Astrocyte (in vitro differentiated cells and primary cell): ENCODE results near the gene BBS5. TPM values are rescaled to one million over a fixed set of nuclear protein-coding genes. Genes with fewer than 3 reads are reported as not detected.

ENCODE experiments used
- DNase-seq: peaks from one replicate; pipeline ENCODE4 v3.0.0-alpha.2; 2010; ENCODE audit warnings: low read depth
- FAIRE-seq: peaks from 2 replicates; lab custom pipeline; 2011; peaks lifted over from hg19 to GRCh38; lab: Jason Lieb, UNC
- H2AFZ ChIP-seq: 2 replicates; pipeline ENCODE4 v1.6.0; 2012; ENCODE audit warnings: low read depth, low read length, inconsistent platforms
- H3K27ac ChIP-seq: 2 replicates; pipeline ENCODE4 v1.5.1; 2011; ENCODE audit warnings: low read depth, low read length, inconsistent platforms
- H3K27me3 ChIP-seq: 2 replicates; pipeline ENCODE4 v1.6.0; 2011; ENCODE audit warnings: low read length, inconsistent platforms; ENCODE audit not compliant: insufficient read depth
- H3K36me3 ChIP-seq: 2 replicates; pipeline ENCODE4 v1.5.1; 2011; ENCODE audit warnings: low read length, inconsistent platforms; ENCODE audit not compliant: insufficient read depth
- H3K4me1 ChIP-seq: 2 replicates; pipeline ENCODE4 v1.5.1; 2011; ENCODE audit warnings: low read length, inconsistent platforms; ENCODE audit not compliant: insufficient read depth
- H3K4me2 ChIP-seq: 2 replicates; pipeline ENCODE4 v1.6.0; 2012; ENCODE audit warnings: low read length, inconsistent platforms
- H3K4me3 ChIP-seq: 2 replicates; pipeline ENCODE4 v1.5.1; 2011; ENCODE audit warnings: low read depth, mild to moderate bottlenecking, low read length, inconsistent platforms; ENCODE audit not compliant: insufficient read depth
- H3K79me2 ChIP-seq: 2 replicates; pipeline ENCODE4 v1.6.0; 2012; ENCODE audit warnings: mild to moderate bottlenecking, low read length, inconsistent platforms; ENCODE audit not compliant: insufficient read depth
- H3K9ac ChIP-seq: 2 replicates; pipeline ENCODE4 v1.6.0; 2012; ENCODE audit warnings: mild to moderate bottlenecking, low read length, inconsistent platforms
- H3K9me3 ChIP-seq: 2 replicates; pipeline ENCODE4 v1.5.1; 2012; ENCODE audit warnings: low read depth, mild to moderate bottlenecking, low read length, inconsistent platforms; ENCODE audit not compliant: insufficient read depth
- H4K20me1 ChIP-seq: 2 replicates; pipeline ENCODE4 v1.6.0; 2012; ENCODE audit warnings: low read length, inconsistent platforms; ENCODE audit not compliant: insufficient read depth
- H3K27ac Mint-ChIP-seq: one replicate; pipeline ENCODE4 v1.8.0; 2021; ENCODE audit warnings: mild to moderate bottlenecking, mixed read lengths; ENCODE audit not compliant: unreplicated experiment
- H3K27me3 Mint-ChIP-seq: one replicate; pipeline ENCODE4 v1.8.0; 2021; ENCODE audit warnings: low read depth, mixed read lengths; ENCODE audit not compliant: unreplicated experiment
- H3K36me3 Mint-ChIP-seq: one replicate; pipeline ENCODE4 v1.8.0; 2021; ENCODE audit warnings: low read depth, mixed read lengths; ENCODE audit not compliant: unreplicated experiment
- H3K4me1 Mint-ChIP-seq: one replicate; pipeline ENCODE4 v1.8.0; 2021; ENCODE audit warnings: low read depth, mixed read lengths; ENCODE audit not compliant: unreplicated experiment
- H3K4me3 Mint-ChIP-seq: one replicate; pipeline ENCODE4 v1.8.0; 2021; ENCODE audit warnings: mild to moderate bottlenecking, moderate library complexity, mixed read lengths; ENCODE audit not compliant: unreplicated experiment
- H3K9me3 Mint-ChIP-seq: one replicate; pipeline ENCODE4 v1.8.0; 2021; ENCODE audit warnings: mild to moderate bottlenecking, mixed read lengths; ENCODE audit not compliant: unreplicated experiment
- CTCF ChIP-seq: IDR thresholded peaks from 2 replicates; pipeline ENCODE4 v1.5.1; 2011; ENCODE audit warnings: low read depth, mild to moderate bottlenecking, inconsistent platforms, low read length, moderate library complexity; ENCODE audit not compliant: insufficient read depth
- EZH2 ChIP-seq: IDR thresholded peaks from 2 replicates; pipeline ENCODE4 v1.6.1; 2012; ENCODE audit warnings: mild to moderate bottlenecking, low read length, inconsistent platforms; ENCODE audit not compliant: insufficient read depth
- total RNA-seq: library from RNA; stranded (reverse); gene quantifications from 2 replicates; pipeline ENCODE4 v1.2.1, GENCODE V29; 2021

Gene BBS5
- total RNA-seq, 1 donor from 2014 or later = 3.9 TPM

- no peaks in the 10 kb centered on the region for H3K4me1 Mint-ChIP-seq
- H3K4me3 Mint-ChIP-seq = no peak overlapping the region
- H3K9ac ChIP-seq = no peak overlapping the region
- no peak overlapping the region for H3K27ac ChIP-seq
- H3K27me3 Mint-ChIP-seq = no peaks in the 10 kb centered on the region
- H3K36me3 Mint-ChIP-seq = peaks cover 4% of the 10 kb centered on the region
- no peaks in the 10 kb centered on the region for H3K4me1 ChIP-seq
- no peaks in the 10 kb centered on the region for H3K27me3 ChIP-seq
- no peak overlapping the region for H3K4me2 ChIP-seq
- H3K9me3 ChIP-seq = no peaks in the 10 kb centered on the region
- peaks cover 4% of the 10 kb centered on the region for H3K36me3 ChIP-seq
- DNase-seq (no peak), FAIRE-seq (no peak)
- no peaks in the 10 kb centered on the region for H3K9me3 Mint-ChIP-seq
- no peak overlapping the region for H2AFZ ChIP-seq
- TF ChIP-seq CTCF (no peak), EZH2 (no peak)
- H3K4me3 ChIP-seq = no peak overlapping the region
- H3K27ac Mint-ChIP-seq = no peak overlapping the region
- H4K20me1 ChIP-seq = no peaks in the 10 kb centered on the region
- no peaks in the 10 kb centered on the region for H3K79me2 ChIP-seq
Measured at GRCh38 chr2:169493360-169493759, 14.1 kb downstream of the BBS5 start.

- Histone ChIP-seq H3K27ac (no peak overlapping the region), H3K27me3 (no peaks in the 10 kb centered on the region), H3K4me1 (no peaks in the 10 kb centered on the region), H3K9ac (no peak overlapping the region), H3K4me2 (no peak overlapping the region), H3K36me3 (peaks cover 4% of the 10 kb centered on the region), H3K9me3 (no peaks in the 10 kb centered on the region), H2AFZ (no peak overlapping the region), H3K4me3 (no peak overlapping the region), H4K20me1 (no peaks in the 10 kb centered on the region), H3K79me2 (no peaks in the 10 kb centered on the region)
- DNase-seq = no peak
- TF ChIP-seq CTCF (no peak), EZH2 (no peak)
- Mint-ChIP-seq H3K27ac (no peak overlapping the region), H3K4me3 (no peak overlapping the region), H3K36me3 (peaks cover 4% of the 10 kb centered on the region), H3K27me3 (no peaks in the 10 kb centered on the region), H3K9me3 (no peaks in the 10 kb centered on the region), H3K4me1 (no peaks in the 10 kb centered on the region)
- no peak for FAIRE-seq
Measured at GRCh38 chr2:169495310-169495928, 16.1 kb downstream of the BBS5 start.

GRCh38 chr2:169504651-169505050, 25.4 kb downstream of the BBS5 start:
- DNase-seq (no peak), FAIRE-seq (no peak)
- no peak overlapping the region for H2AFZ ChIP-seq
- H3K27ac Mint-ChIP-seq = no peak overlapping the region
- no peaks in the 10 kb centered on the region for H3K4me1 Mint-ChIP-seq
- H3K27ac ChIP-seq = no peak overlapping the region
- H3K4me2 ChIP-seq = no peak overlapping the region
- TF ChIP-seq EZH2 (no peak), CTCF (no peak)
- H3K9ac ChIP-seq = no peak overlapping the region
- H3K27me3 Mint-ChIP-seq = no peaks in the 10 kb centered on the region
- H3K4me3 Mint-ChIP-seq = no peak overlapping the region
- peaks cover 7% of the 10 kb centered on the region for H3K36me3 Mint-ChIP-seq
- peaks cover 8% of the 10 kb centered on the region for H3K4me1 ChIP-seq
- no peaks in the 10 kb centered on the region for H3K36me3 ChIP-seq
- no peaks in the 10 kb centered on the region for H3K79me2 ChIP-seq
- no peaks in the 10 kb centered on the region for H3K9me3 Mint-ChIP-seq
- H4K20me1 ChIP-seq = no peaks in the 10 kb centered on the region
- H3K4me3 ChIP-seq = no peak overlapping the region
- H3K27me3 ChIP-seq = no peaks in the 10 kb centered on the region
- H3K9me3 ChIP-seq = no peaks in the 10 kb centered on the region
